ENCODE results near the gene NOVA1.

- no peak for TF ChIP-seq POLR2AphosphoS5 (IDR thresholded peaks at IDR 0.05; ENCODE audit: borderline replicate concordance, low read depth, low read length)
- no peak for TF ChIP-seq EZH2 (IDR thresholded peaks at IDR 0.05)
These were observed 182.2 kb downstream of the NOVA1 start for GRCh38 chr14:26415618-26416123.
